ENCODE results near the gene RIT2.

DNA sequence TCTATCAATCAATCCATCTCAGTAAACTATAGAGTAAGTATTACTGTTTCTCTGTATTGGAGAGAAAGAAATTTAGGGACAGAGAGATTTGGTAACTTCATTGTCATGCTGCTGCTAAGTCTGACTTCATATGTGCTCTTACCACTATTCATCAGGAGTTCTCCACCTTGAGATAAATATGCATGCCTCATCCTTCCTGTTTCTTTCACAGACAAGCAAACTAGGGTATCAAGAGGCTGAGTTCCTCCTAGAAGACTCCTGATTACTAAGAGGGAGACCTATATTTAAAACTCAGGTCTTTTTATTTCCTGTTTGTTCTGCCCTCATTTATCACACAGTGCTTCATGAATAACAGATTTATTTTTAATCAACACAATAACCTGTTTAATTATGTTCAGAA is 34.1 kb downstream of the RIT2 start:
- TF ChIP-seq, protein P1, sequence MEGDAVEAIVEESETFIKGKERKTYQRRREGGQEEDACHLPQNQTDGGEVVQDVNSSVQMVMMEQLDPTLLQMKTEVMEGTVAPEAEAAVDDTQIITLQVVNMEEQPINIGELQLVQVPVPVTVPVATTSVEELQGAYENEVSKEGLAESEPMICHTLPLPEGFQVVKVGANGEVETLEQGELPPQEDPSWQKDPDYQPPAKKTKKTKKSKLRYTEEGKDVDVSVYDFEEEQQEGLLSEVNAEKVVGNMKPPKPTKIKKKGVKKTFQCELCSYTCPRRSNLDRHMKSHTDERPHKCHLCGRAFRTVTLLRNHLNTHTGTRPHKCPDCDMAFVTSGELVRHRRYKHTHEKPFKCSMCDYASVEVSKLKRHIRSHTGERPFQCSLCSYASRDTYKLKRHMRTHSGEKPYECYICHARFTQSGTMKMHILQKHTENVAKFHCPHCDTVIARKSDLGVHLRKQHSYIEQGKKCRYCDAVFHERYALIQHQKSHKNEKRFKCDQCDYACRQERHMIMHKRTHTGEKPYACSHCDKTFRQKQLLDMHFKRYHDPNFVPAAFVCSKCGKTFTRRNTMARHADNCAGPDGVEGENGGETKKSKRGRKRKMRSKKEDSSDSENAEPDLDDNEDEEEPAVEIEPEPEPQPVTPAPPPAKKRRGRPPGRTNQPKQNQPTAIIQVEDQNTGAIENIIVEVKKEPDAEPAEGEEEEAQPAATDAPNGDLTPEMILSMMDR (IDR thresholded peaks at IDR 0.05), result no peak
- no peak for TF ChIP-seq POLR2A (IDR thresholded peaks at IDR 0.05)

Data from Peyer's patch (tissue), 4 donors.